Heart left ventricle (tissue), 13 donors: Measurements from ENCODE around the gene KRT5.

ENCODE experiments used
- CTCF ChIP-seq, 12 donors: fragments of 200-600 bp; sonication (generic) in 4 of 12; IDR thresholded peaks; one replicate each; pipeline versions ENCODE4 v1.5.0 to v1.8.0; 2018 to 2022; ENCODE audit warnings: antibody characterized with exemption in 12 of 12, mild to moderate bottlenecking in 5 of 12
- POLR2A ChIP-seq, 2 donors: fragments of 450-650 bp; IDR thresholded peaks; one replicate each; pipeline ENCODE4 v1.6.1; 2017; ENCODE audit warnings: antibody characterized with exemption in 2 of 2, mild to moderate bottlenecking in 2 of 2, moderate library complexity in 2 of 2
- donor health status: ischemic (EF 13 %, LVEDD 7.1; RV severe dilation, severe dysfunction).
- donor health status: DM: no; HTN: yes; CAD: no.
- donor health status: DM: no; HTN: no; CAD: no.
- donor health status: ischemic (EF 25% LVEDD 6.9; RV normal size, moderate dysfunction).
- donor health status: ischemic (EF 25% LVEDD 5.7; RV mildly dilated, moderate dysfunction).
- donor health status: ischemic (EF 35%, LVEDD 5.7; RV mildly dilated, moderate dysfunction).
- donor health status: nonischemic (EF 11% LVEDD 7.7; RV severe dilation, severe dysfunction).
- donor health status: DM: yes; HTN: yes; CAD: no.
- donor health status: PGD.
- donor health status: ischemic (EF 29% LVEDD 5.4; RV normal size, mild dysfunction).
- donor health status: nonischemic (EF 23%, LVEDD 6.1; RV moderate dilation, normal function).

GRCh38 chr12:52564582-52564981, 44.4 kb upstream of the KRT5 start:
- TF ChIP-seq CTCF (IDR thresholded peaks at IDR 0.05) (no peak), POLR2A (IDR thresholded peaks at IDR 0.05) (no peak)
